Neuron (in vitro differentiated cells): ENCODE data around the gene HACE1.
"Not testable (repeated sequence)": the region's sequence is repeated elsewhere in the genome, so short reads cannot be mapped to it uniquely, and the experiment has no call there.

ENCODE experiments used
- H2AFZ ChIP-seq: one replicate; pipeline ENCODE4 v1.6.1; 2013; ENCODE audit warnings: low read depth, mild to moderate bottlenecking, inconsistent platforms, low read length, moderate library complexity
- H3K27me3 ChIP-seq: one replicate; pipeline ENCODE4 v1.6.1; 2013; ENCODE audit warnings: low read length; ENCODE audit not compliant: insufficient read depth
- H3K36me3 ChIP-seq: one replicate; pipeline ENCODE4 v1.6.1; 2013; ENCODE audit warnings: low read length; ENCODE audit not compliant: insufficient read depth
- H3K4me1 ChIP-seq: one replicate; pipeline ENCODE4 v1.6.1; 2013; ENCODE audit warnings: low read length; ENCODE audit not compliant: insufficient read depth
- H3K4me3 ChIP-seq: 2 replicates; pipeline ENCODE4 v1.5.1; 2013; ENCODE audit warnings: mild to moderate bottlenecking, low read length, moderate library complexity
- H3K9me3 ChIP-seq: one replicate; pipeline ENCODE4 v1.6.1; 2013; ENCODE audit warnings: low read length

Gene HACE1

GRCh38 chr6:104809116-104809515 lies 50.6 kb downstream of the HACE1 start:
- Histone ChIP-seq H3K4me1 (no peaks in the 10 kb centered on the region), H3K4me3 (no peak overlapping the region), H3K27me3 (no peaks in the 10 kb centered on the region), H3K9me3 (peaks cover 2% of the 10 kb centered on the region), H2AFZ (no peak overlapping the region), H3K36me3 (no peaks in the 10 kb centered on the region)

DNA sequence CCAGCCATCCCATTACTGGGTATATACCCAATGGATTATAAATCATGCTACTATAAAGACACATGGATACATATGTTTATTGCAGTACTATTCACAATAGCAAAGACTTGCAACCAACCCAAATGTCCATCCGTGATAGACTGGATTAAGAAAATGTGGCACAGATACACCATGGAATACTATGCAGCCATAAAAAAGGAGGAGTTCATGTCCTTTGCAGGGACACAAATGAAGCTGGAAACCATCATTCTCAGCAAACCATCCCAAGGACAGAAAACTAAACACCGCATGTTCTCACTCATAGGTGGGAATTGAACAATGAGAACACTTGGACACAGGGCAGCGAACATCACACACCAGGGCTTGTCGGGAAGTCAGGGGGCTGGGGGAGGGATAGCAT lies 54.4 kb downstream of the HACE1 start:
- not testable (repeated sequence) for H3K4me1 ChIP-seq, H3K36me3 ChIP-seq, H3K4me3 ChIP-seq, H3K9me3 ChIP-seq, H3K27me3 ChIP-seq, H2AFZ ChIP-seq

DNA sequence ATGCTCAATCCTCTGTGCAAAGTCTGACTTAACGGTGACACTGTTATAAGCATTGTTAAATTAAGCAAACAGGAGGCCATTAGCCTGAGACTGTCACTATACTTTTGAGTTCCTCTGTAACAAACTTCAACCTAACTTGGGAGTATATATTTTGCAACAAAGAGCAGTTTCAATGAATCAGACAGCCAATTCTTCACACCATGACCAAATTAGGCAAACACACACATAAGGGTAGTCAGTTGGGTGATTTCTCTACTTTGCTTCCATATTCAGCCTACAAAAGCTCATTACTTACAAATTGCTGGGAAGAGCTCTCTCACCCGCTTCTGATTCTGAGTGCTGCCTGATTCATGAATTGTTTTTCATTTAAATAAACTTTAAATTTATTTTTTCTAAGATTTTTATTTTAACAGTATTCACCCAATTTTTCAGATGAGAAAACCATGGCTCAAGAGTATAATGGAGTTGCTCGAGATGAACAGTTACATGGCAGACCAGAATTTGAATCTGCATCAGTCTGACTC lies 60.5 kb downstream of the HACE1 start:
- Histone ChIP-seq H3K4me3 (no peak overlapping the region), H2AFZ (no peak overlapping the region), H3K4me1 (no peaks in the 10 kb centered on the region), H3K36me3 (no peaks in the 10 kb centered on the region), H3K27me3 (no peaks in the 10 kb centered on the region), H3K9me3 (no peaks in the 10 kb centered on the region)

DNA sequence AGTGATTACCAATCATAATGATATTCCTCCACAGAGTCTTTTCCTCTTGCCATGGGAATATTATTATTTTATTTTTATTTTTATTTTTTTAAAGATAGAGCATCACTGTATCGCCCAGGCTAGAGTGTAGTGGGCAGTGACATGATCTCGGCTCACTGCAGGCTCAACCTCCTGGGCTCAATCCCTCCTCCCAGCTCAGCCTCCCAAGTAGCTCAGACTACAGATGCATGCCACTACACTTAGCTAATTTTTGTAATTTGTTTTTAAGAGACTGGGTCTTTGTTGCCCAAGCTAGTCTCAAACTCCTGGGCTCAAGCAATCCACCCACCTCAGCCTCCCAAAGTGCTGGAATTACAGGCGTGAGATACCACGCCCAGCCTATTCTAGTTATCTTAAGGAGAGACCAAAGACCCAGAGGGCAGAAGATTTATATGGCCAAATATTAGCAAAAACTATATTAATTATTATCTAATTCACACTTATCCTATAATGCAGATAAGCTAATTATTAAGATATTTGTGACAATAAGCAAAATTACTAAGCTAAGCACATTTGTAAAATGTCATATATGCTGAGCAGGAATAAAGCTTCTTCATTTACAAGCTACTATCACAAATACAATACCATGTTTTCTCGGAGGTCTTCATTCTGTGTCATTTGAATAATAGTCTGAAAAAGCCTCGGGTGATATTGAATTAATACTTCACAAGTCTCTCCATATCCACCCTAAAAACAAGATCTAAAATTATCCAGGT lies 63.5 kb downstream of the HACE1 start:
- H3K4me3 ChIP-seq: no peak overlapping the region
- peaks cover 6% of the 10 kb centered on the region for H3K36me3 ChIP-seq
- no peaks in the 10 kb centered on the region for H3K9me3 ChIP-seq
- no peaks in the 10 kb centered on the region for H3K4me1 ChIP-seq
- H2AFZ ChIP-seq: no peak overlapping the region
- no peaks in the 10 kb centered on the region for H3K27me3 ChIP-seq

GRCh38 chr6:104795363-104795762 lies 64.4 kb downstream of the HACE1 start:
- Histone ChIP-seq H3K36me3 (peaks cover 8% of the 10 kb centered on the region), H3K9me3 (no peaks in the 10 kb centered on the region), H2AFZ (no peak overlapping the region), H3K4me1 (no peaks in the 10 kb centered on the region), H3K4me3 (no peak overlapping the region), H3K27me3 (no peaks in the 10 kb centered on the region)

- H3K4me3 ChIP-seq: no peak overlapping the region
- no peaks in the 10 kb centered on the region for H3K27me3 ChIP-seq
- no peaks in the 10 kb centered on the region for H3K4me1 ChIP-seq
- no peaks in the 10 kb centered on the region for H3K9me3 ChIP-seq
- H3K36me3 ChIP-seq: peaks cover 8% of the 10 kb centered on the region
- no peak overlapping the region for H2AFZ ChIP-seq
These were observed 69.9 kb downstream of the HACE1 start for GRCh38 chr6:104789770-104790190.

DNA sequence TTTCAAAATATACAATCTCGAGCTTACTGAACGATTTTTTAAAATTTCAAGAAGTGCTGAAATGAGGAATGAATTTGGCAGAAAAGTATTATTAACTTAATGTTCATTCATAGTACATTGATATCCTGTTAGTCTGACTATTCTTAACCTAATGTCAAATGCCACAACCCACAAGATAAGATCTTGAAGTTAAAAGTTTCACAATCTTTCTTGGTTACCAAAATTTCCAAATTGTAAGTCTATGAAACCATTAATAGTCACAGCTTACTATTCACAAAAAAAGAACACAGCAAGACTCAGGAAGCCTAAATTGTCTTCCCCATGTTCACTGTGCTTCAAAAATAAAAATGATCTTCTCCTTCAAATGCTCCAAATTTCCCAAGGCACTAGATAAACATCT lies 71.3 kb downstream of the HACE1 start:
- H3K36me3 ChIP-seq: peaks cover 15% of the 10 kb centered on the region
- no peaks in the 10 kb centered on the region for H3K9me3 ChIP-seq
- H3K4me3 ChIP-seq: no peak overlapping the region
- no peak overlapping the region for H2AFZ ChIP-seq
- no peaks in the 10 kb centered on the region for H3K27me3 ChIP-seq
- H3K4me1 ChIP-seq: no peaks in the 10 kb centered on the region

DNA sequence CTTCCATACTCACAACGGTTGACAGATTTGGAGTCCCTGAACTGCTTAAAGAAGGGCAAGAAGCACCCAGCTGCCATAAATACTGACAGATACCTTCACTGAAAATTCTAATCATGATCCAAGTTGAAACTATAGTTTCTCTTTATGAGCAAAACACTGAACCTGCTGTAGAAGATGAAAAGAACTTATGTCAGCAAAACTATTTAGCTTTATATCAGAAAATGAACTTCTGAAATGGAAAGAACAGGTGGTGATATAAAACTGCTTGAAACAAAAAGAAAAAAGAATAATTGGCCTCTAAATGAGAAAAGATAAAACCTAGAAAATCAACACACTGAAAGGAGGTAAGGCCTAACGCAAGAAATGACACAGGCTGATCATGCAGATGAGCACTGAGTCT lies 72.4 kb downstream of the HACE1 start:
- Histone ChIP-seq H3K36me3 (peaks cover 20% of the 10 kb centered on the region), H3K4me3 (no peak overlapping the region), H3K4me1 (no peaks in the 10 kb centered on the region), H3K27me3 (no peaks in the 10 kb centered on the region), H3K9me3 (no peaks in the 10 kb centered on the region), H2AFZ (no peak overlapping the region)

- peaks cover 23% of the 10 kb centered on the region for H3K36me3 ChIP-seq
- no peaks in the 10 kb centered on the region for H3K27me3 ChIP-seq
- no peaks in the 10 kb centered on the region for H3K4me1 ChIP-seq
- H3K9me3 ChIP-seq: no peaks in the 10 kb centered on the region
- H2AFZ ChIP-seq: no peak overlapping the region
- H3K4me3 ChIP-seq: no peak overlapping the region
These were observed 74.8 kb downstream of the HACE1 start for GRCh38 chr6:104784884-104785283.

DNA sequence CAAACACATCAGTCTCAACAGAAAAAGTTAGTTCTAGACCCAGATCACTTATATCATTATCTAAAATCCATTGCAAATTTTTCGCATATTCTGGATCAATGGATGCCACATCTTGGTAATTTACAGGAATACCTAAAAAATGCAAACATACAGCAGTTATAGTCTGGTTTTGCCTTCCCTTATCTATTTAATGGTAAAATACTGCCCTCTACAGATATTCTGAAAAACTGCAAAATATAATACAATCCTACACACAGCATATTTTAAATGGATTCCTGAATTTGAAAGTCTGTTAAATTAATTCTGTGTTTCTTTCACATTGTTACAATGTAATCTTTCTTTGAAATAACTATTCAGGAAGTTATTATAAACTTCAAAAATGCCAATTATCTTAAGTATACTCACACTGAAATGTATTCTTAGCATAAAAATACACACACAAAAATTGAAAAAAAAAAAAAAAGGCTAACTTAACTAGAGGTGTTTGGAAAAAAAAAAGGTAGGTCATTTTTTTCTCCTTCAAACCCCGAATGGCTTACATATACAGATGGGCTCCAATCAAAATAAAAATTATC lies 88.4 kb downstream of the HACE1 start:
- Histone ChIP-seq H3K27me3 (no peaks in the 10 kb centered on the region), H3K36me3 (peaks cover 14% of the 10 kb centered on the region), H2AFZ (no peak overlapping the region), H3K9me3 (no peaks in the 10 kb centered on the region), H3K4me1 (no peaks in the 10 kb centered on the region), H3K4me3 (no peak overlapping the region)

DNA sequence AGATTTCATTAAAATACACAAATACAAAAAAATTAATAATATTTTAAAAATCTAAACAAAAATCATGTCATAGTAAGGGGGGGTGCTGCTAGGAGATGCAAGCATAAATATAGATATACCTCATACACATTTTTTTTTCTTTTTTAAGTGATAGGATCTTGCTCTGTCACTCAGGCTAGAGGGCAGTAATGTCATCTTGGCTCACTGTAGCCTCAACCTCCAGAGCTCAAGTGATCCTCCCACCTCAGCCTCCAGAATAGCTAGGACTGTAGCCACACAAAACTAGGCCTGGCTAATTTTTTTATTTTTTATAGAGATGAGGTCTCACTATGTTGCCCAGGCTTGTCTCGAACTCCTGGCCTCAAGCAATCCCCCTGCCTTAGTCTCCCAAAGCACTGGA lies 90.8 kb downstream of the HACE1 start:
- no peak overlapping the region for H2AFZ ChIP-seq
- H3K27me3 ChIP-seq: no peaks in the 10 kb centered on the region
- no peaks in the 10 kb centered on the region for H3K4me1 ChIP-seq
- no peaks in the 10 kb centered on the region for H3K9me3 ChIP-seq
- H3K4me3 ChIP-seq: no peak overlapping the region
- H3K36me3 ChIP-seq: peaks cover 11% of the 10 kb centered on the region

GRCh38 chr6:104766595-104766994 lies 93.1 kb downstream of the HACE1 start:
- Histone ChIP-seq H2AFZ (no peak overlapping the region), H3K4me1 (no peaks in the 10 kb centered on the region), H3K36me3 (peaks cover 11% of the 10 kb centered on the region), H3K9me3 (peaks cover 2% of the 10 kb centered on the region), H3K27me3 (no peaks in the 10 kb centered on the region), H3K4me3 (no peak overlapping the region)

DNA sequence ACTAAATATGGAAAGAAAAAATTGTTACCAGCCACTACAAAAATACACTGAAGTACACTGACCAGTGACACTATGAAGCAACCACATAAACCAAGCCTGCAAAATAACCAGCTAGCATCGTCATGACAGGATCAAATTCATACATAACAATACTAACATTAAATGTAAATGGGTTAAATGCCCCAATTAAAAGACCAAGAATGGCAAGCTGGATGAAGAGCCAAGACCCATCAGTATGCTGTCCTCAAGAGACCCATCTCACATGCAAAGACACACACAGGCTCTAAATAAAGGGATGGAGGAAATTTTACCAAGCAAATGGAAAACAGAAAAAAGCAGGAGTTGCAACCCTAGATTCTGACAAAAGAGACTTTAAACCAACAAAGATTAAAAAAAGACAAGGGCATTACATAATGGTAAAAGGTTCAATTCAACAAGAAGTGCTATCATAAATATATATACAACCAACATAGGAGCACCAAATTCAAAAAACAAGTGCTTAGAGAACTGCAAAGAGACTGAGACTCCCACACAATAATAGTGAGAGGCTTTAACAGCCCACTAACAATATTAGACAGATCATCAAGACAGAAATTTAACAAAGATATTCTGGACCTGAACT lies 104.8 kb downstream of the HACE1 start:
- H2AFZ ChIP-seq: no peak overlapping the region

More for the DNA sequence above, 104.8 kb downstream of the HACE1 start:
- Histone ChIP-seq H3K36me3 (peaks cover 6% of the 10 kb centered on the region), H3K27me3 (no peaks in the 10 kb centered on the region), H3K4me1 (no peaks in the 10 kb centered on the region), H3K9me3 (peaks cover 2% of the 10 kb centered on the region), H3K4me3 (no peak overlapping the region)
